PC-3 (cell line): ENCODE results near the gene MAN2A2. TPM values are rescaled to one million over a fixed set of nuclear protein-coding genes. Genes with fewer than 3 reads are reported as not detected.

Experiments used
- ATAC-seq: fragments of 200-7000 bp; cut with Tn5 transposase; 2 replicates; pipeline ENCODE4 v1.9.1; 2020; ENCODE audit warnings: mild to moderate bottlenecking, moderate library complexity
- BruUV-seq: library from RNA; stranded (reverse); fragments of 400-500 nt; replicated peaks from 2 replicates; lab custom pipeline; 2021; lab: Mats Ljungman, UMichigan
- CTCF ChIA-PET: fragments of 300-600 bp; sonication (Branson Sonifier 250); formaldehyde crosslinking; loops from one replicate; lab custom pipeline; 2022; ENCODE audit warnings: antibody characterized with exemption; lab: Charles Lee
- POLR2A ChIA-PET: fragments of 300-600 bp; sonication (Branson Sonifier 250); formaldehyde crosslinking; loops from one replicate; lab custom pipeline; 2022; ENCODE audit warnings: antibody characterized with exemption; ENCODE audit not compliant: unreplicated experiment; lab: Charles Lee
- DNase-seq: peaks from one replicate; pipeline ENCODE4 v3.0.0-alpha.2; 2015
- H2AFZ ChIP-seq: fragments of 300-600 bp; sonication (generic); 2 replicates; pipeline ENCODE4 v1.6.0; 2016; ENCODE audit warnings: antibody characterized with exemption, low read length
- H3F3A ChIP-seq: fragments of 300-600 bp; sonication (generic); one replicate; pipeline ENCODE4 v1.6.0; 2017; ENCODE audit warnings: antibody characterized with exemption, low read length, control low read depth, mild to moderate bottlenecking; ENCODE audit not compliant: unreplicated experiment
- H3K27ac ChIP-seq: fragments of 300-600 bp; sonication (generic); 2 replicates; pipeline ENCODE4 v1.5.1; 2016; ENCODE audit warnings: mild to moderate bottlenecking, low read length
- H3K27me3 ChIP-seq: fragments of 300-600 bp; sonication (generic); 2 replicates; pipeline ENCODE4 v1.6.1; 2016; ENCODE audit warnings: low read length, mixed read lengths
- H3K36me3 ChIP-seq: fragments of 300-600 bp; sonication (generic); 2 replicates; pipeline ENCODE4 v1.6.1; 2016; ENCODE audit warnings: low read depth, mixed run types, low read length, mixed read lengths
- H3K4me1 ChIP-seq: fragments of 300-600 bp; sonication (generic); 2 replicates; pipeline ENCODE4 v1.5.1; 2016; ENCODE audit warnings: low read length; ENCODE audit not compliant: insufficient read depth
- H3K4me2 ChIP-seq: fragments of 300-600 bp; sonication (generic); 2 replicates; pipeline ENCODE4 v1.6.0; 2016; ENCODE audit warnings: low read length
- H3K4me3 ChIP-seq: fragments of 300-600 bp; sonication (generic); 2 replicates; pipeline ENCODE4 v1.5.1; 2016; ENCODE audit warnings: mild to moderate bottlenecking, low read length, mixed read lengths
- H3K79me2 ChIP-seq: fragments of 300-600 bp; sonication (generic); 2 replicates; pipeline ENCODE4 v1.6.1; 2017; ENCODE audit warnings: low read length, mixed read lengths
- H3K9ac ChIP-seq: fragments of 300-600 bp; sonication (generic); 2 replicates; pipeline ENCODE4 v1.6.0; 2016; ENCODE audit warnings: mild to moderate bottlenecking, low read length
- H3K9me2 ChIP-seq: fragments of 300-600 bp; sonication (generic); replicated peaks from 2 replicates; pipeline ENCODE4 v1.6.1; 2016; ENCODE audit warnings: mixed run types, low read length, mixed read lengths
- H3K9me3 ChIP-seq: fragments of 300-600 bp; sonication (generic); 2 replicates; pipeline ENCODE4 v1.6.1; 2016; ENCODE audit warnings: low read length, mixed read lengths
- H4K20me1 ChIP-seq: fragments of 300-600 bp; sonication (generic); 2 replicates; pipeline ENCODE4 v1.6.1; 2016; ENCODE audit warnings: low read length, mixed read lengths
- EZH2 ChIP-seq: fragments of 300-600 bp; sonication (generic); IDR thresholded peaks from one replicate; pipeline ENCODE4 v1.6.1; 2017; ENCODE audit warnings: antibody characterized with exemption, mild to moderate bottlenecking, low read length; ENCODE audit not compliant: unreplicated experiment
- EZH2phosphoT487 ChIP-seq: fragments of 300-600 bp; sonication (generic); IDR thresholded peaks from 2 replicates; pipeline ENCODE4 v1.6.1; 2018; ENCODE audit warnings: mild to moderate bottlenecking, antibody characterized with exemption, low read length, borderline replicate concordance
- intact Hi-C: fragments of 100-400 bp; cut with micrococcal nuclease; formaldehyde crosslinking; loops from 2 replicates; pipeline ENCODE4 v1.9.0; 2023
- total RNA-seq: library from RNA; depleted of rRNA; stranded (reverse); fragments of >200 nt; gene quantifications from 2 replicates; pipeline ENCODE4 v1.2.3, GENCODE V29; 2014
- TF ChIP-seq, protein P1 (sequence below): fragments of 300-600 bp; sonication (generic); conservative IDR thresholded peaks from 2 replicates; pipeline ENCODE4 v1.5.1; 2017; ENCODE audit warnings: antibody characterized with exemption, low read depth, mild to moderate bottlenecking, low read length

The MAN2A2 gene
- total RNA-seq, 1 experiment from 2014 or later: 19.8 TPM

DNA sequence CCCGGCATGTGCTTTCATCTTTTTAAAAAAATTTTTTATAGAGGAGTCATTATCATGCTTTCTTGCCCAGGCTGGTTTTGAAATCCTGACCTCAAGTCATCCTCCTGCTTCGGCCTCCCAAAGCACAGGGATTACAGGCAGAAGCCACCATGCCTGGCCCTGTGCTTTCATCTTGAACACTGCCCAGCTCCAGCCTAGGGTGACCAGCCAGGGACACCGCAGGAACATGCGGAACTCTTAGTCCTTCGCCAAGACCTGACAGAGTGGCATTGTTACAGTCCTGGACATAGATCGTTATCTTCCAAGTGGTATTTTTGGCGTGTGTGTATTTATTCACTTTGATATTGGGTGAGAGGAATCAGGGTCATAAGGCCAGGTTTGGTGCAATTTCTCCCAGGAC lies 42.7 kb upstream of the MAN2A2 start:
- no peak for ATAC-seq
- H2AFZ ChIP-seq: no peak overlapping the region

DNA sequence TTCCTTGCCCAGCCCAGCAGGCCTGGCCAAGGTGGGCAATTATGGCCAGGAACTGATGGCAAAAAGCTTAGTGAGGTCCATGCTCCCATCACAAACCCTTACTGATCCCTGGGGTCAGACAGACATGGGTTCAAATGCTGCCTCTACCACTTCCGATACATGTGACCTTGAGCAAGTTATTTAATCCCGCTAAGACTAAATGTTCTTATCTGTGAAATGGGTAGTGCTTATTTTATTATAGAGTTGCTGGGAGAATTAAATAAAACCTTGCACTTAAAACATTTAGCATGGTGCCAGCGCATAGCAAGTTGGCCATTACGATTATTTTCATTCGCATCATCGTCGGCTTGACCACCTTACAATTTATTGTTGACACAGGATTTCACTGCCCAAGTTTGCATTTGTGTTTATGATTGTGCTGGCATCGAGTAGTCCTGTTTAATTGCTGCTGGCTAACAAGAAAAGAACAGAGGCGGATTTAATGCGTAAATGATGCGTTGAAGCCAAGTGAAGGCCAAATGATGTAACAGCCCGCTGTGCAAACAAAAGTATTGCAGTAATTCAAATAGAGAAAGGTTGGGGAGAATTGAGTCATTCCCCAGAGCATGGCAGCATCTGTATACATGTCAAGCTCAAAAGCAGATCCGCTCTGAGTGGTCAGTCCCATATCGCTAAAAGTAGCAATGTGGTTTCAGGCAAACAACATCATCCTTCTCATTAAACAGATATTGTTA lies 42.0 kb upstream of the MAN2A2 start:
- DNase-seq (peak; percentile 95), ATAC-seq (peak; percentile 93)
- H3K27ac ChIP-seq: peak overlapping the region; percentile 78
- no peak overlapping the region for H3K4me3 ChIP-seq
- no peaks in the 10 kb centered on the region for H3K9me3 ChIP-seq
- H3K4me2 ChIP-seq: peak overlapping the region; percentile 63
- no peaks in the 10 kb centered on the region for H3F3A ChIP-seq
- H3K4me1 ChIP-seq: peaks cover 37% of the 10 kb centered on the region
- no TSS peak for BruUV-seq
- CTCF ChIA-PET: no interaction called here
- TF ChIP-seq EZH2phosphoT487: peak; percentile 80; the same call in 1 of the 2 replicates
- TF ChIP-seq EZH2: no peak
- TF ChIP-seq, protein P1, sequence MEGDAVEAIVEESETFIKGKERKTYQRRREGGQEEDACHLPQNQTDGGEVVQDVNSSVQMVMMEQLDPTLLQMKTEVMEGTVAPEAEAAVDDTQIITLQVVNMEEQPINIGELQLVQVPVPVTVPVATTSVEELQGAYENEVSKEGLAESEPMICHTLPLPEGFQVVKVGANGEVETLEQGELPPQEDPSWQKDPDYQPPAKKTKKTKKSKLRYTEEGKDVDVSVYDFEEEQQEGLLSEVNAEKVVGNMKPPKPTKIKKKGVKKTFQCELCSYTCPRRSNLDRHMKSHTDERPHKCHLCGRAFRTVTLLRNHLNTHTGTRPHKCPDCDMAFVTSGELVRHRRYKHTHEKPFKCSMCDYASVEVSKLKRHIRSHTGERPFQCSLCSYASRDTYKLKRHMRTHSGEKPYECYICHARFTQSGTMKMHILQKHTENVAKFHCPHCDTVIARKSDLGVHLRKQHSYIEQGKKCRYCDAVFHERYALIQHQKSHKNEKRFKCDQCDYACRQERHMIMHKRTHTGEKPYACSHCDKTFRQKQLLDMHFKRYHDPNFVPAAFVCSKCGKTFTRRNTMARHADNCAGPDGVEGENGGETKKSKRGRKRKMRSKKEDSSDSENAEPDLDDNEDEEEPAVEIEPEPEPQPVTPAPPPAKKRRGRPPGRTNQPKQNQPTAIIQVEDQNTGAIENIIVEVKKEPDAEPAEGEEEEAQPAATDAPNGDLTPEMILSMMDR: no peak
- H3K27me3 ChIP-seq: no peaks in the 10 kb centered on the region
- H3K9ac ChIP-seq: peak overlapping the region; percentile 36; the same call in 1 of the 2 replicates
- no peak overlapping the region for H2AFZ ChIP-seq
- no peaks in the 10 kb centered on the region for H3K36me3 ChIP-seq
- no peaks in the 10 kb centered on the region for H3K9me2 ChIP-seq
- H4K20me1 ChIP-seq: no peaks in the 10 kb centered on the region
- intact Hi-C loops: no loop called here
- POLR2A ChIA-PET: no interaction called here
- no peaks in the 10 kb centered on the region for H3K79me2 ChIP-seq

More for the DNA sequence above, 42.7 kb upstream of the MAN2A2 start:
- TF ChIP-seq EZH2phosphoT487 (no peak), EZH2 (no peak)
- TF ChIP-seq, protein P1: no peak
- Histone ChIP-seq H3K4me3 (no peak overlapping the region), H3F3A (no peaks in the 10 kb centered on the region), H3K27ac (peak overlapping the region; percentile 78), H4K20me1 (no peaks in the 10 kb centered on the region), H3K4me1 (peaks cover 35% of the 10 kb centered on the region), H3K36me3 (no peaks in the 10 kb centered on the region), H3K9me2 (no peaks in the 10 kb centered on the region), H3K4me2 (peak overlapping the region; percentile 61), H3K9me3 (no peaks in the 10 kb centered on the region), H3K9ac (peak overlapping the region; percentile 36; the same call in 1 of the 2 replicates), H3K27me3 (no peaks in the 10 kb centered on the region), H3K79me2 (no peaks in the 10 kb centered on the region)
- no TSS peak for BruUV-seq
- ChIA-PET CTCF (no interaction called here), POLR2A (no interaction called here)
- peak; percentile 27 for DNase-seq
- intact Hi-C loops: no loop called here

DNA sequence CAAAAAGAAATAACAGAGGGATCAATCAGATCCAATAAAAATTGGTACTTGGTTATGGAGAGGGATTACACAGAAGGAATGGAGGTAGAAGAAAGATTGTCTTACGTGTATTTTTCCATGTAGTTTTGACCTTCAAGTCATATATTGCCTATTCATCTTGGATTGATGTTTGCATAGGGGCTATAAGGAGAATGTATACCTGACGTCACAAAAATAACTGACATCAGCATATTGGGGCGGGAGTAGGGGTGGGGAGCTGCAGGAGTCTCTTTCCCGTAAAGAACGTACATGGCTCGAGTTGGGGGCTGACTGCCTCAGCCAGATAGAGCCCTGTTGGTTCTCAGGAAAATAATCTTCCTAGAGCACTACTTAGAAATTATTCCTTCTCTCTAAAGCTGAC lies 40.6 kb upstream of the MAN2A2 start:
- POLR2A ChIA-PET: no interaction called here
- Histone ChIP-seq H4K20me1 (no peaks in the 10 kb centered on the region), H3K27ac (no peak overlapping the region), H3K4me1 (peaks cover 50% of the 10 kb centered on the region), H3K9me3 (no peaks in the 10 kb centered on the region), H3K9ac (no peak overlapping the region), H3K4me3 (no peak overlapping the region), H3F3A (no peaks in the 10 kb centered on the region), H3K79me2 (no peaks in the 10 kb centered on the region), H3K27me3 (no peaks in the 10 kb centered on the region), H3K9me2 (no peaks in the 10 kb centered on the region), H2AFZ (no peak overlapping the region), H3K4me2 (no peak overlapping the region), H3K36me3 (no peaks in the 10 kb centered on the region)
- intact Hi-C loops: no loop called here
- BruUV-seq: no TSS peak
- no peak for TF ChIP-seq EZH2phosphoT487
- ATAC-seq (no peak), DNase-seq (no peak)
- CTCF ChIA-PET: no interaction called here
